H9 (cell line): Measurements from ENCODE around the gene IGF1R. TPM values are rescaled to one million over a fixed set of nuclear protein-coding genes. Genes with fewer than 3 reads are reported as not detected.

ENCODE experiments used
- DNase-seq: peaks from one replicate; pipeline ENCODE4 v3.0.0-alpha.2; 2017
- H2AFZ ChIP-seq: one replicate; pipeline ENCODE4 v1.6.1; 2013; ENCODE audit warnings: mild to moderate bottlenecking, low read length, control low read depth, moderate library complexity
- H2AK5ac ChIP-seq: 2 replicates; pipeline ENCODE4 v1.6.1; 2013; ENCODE audit warnings: low read length, control low read depth, mixed read lengths; ENCODE audit not compliant: insufficient read length
- H2BK120ac ChIP-seq: one replicate; pipeline ENCODE4 v1.6.1; 2013; ENCODE audit warnings: low read depth, mild to moderate bottlenecking, low read length, control low read depth, inconsistent platforms; ENCODE audit not compliant: poor library complexity, severe bottlenecking
- H2BK12ac ChIP-seq: 2 replicates; pipeline ENCODE4 v1.6.1; 2013; ENCODE audit warnings: low read length, control low read depth, mixed read lengths, low read depth; ENCODE audit not compliant: insufficient read length
- H2BK15ac ChIP-seq: 2 replicates; pipeline ENCODE4 v1.6.1; 2013; ENCODE audit warnings: low read depth, low read length, control low read depth
- H2BK20ac ChIP-seq: one replicate; pipeline ENCODE4 v1.6.1; 2013; ENCODE audit warnings: low read depth, mild to moderate bottlenecking, low read length, control low read depth, inconsistent platforms; ENCODE audit not compliant: poor library complexity, severe bottlenecking
- H2BK5ac ChIP-seq: 2 replicates; pipeline ENCODE4 v1.6.1; 2013; ENCODE audit warnings: low read length, control low read depth, mixed read lengths; ENCODE audit not compliant: insufficient read length
- H3K14ac ChIP-seq: 2 replicates; pipeline ENCODE4 v1.6.1; 2013; ENCODE audit warnings: low read length, control low read depth; ENCODE audit not compliant: insufficient read depth
- H3K18ac ChIP-seq: 2 replicates; pipeline ENCODE4 v1.6.1; 2013; ENCODE audit warnings: low read depth, mild to moderate bottlenecking, mixed read lengths, low read length, control low read depth; ENCODE audit not compliant: insufficient read length
- H3K23ac ChIP-seq: 2 replicates; pipeline ENCODE4 v1.6.1; 2013; ENCODE audit warnings: low read length, control low read depth, mixed read lengths, low read depth; ENCODE audit not compliant: insufficient read length
- H3K23me2 ChIP-seq: 2 replicates; pipeline ENCODE4 v1.6.1; 2013; ENCODE audit warnings: low read depth, mild to moderate bottlenecking, mixed read lengths, low read length, control low read depth; ENCODE audit not compliant: insufficient read length, poor library complexity, severe bottlenecking
- H3K27ac ChIP-seq: 2 replicates; pipeline ENCODE4 v1.5.1; 2013; ENCODE audit warnings: low read length, control low read depth, mixed read lengths, low read depth; ENCODE audit not compliant: insufficient read length
- H3K27me3 ChIP-seq: 2 replicates; pipeline ENCODE4 v1.6.1; 2013; ENCODE audit warnings: low read length, control low read depth, inconsistent platforms; ENCODE audit not compliant: insufficient read depth
- H3K4ac ChIP-seq: 2 replicates; pipeline ENCODE4 v1.6.1; 2013; ENCODE audit warnings: low read depth, mild to moderate bottlenecking, control low read depth, inconsistent platforms, low read length, moderate library complexity
- H3K4me1 ChIP-seq: 2 replicates; pipeline ENCODE4 v1.6.1; 2013; ENCODE audit warnings: low read length, control low read depth, inconsistent platforms; ENCODE audit not compliant: insufficient read depth
- H3K4me2 ChIP-seq: 2 replicates; pipeline ENCODE4 v1.6.1; 2013; ENCODE audit warnings: low read length, control low read depth, mixed read lengths; ENCODE audit not compliant: insufficient read length, insufficient read depth
- H3K56ac ChIP-seq: 2 replicates; pipeline ENCODE4 v1.6.1; 2013; ENCODE audit warnings: low read depth, mild to moderate bottlenecking, mixed read lengths, low read length, control low read depth; ENCODE audit not compliant: insufficient read length
- H3K79me1 ChIP-seq: 2 replicates; pipeline ENCODE4 v1.6.1; 2013; ENCODE audit warnings: low read depth, mild to moderate bottlenecking, moderate library complexity, low read length, control low read depth, inconsistent platforms; ENCODE audit not compliant: insufficient read depth, poor library complexity, severe bottlenecking
- H3K79me2 ChIP-seq: 2 replicates; pipeline ENCODE4 v1.6.1; 2013; ENCODE audit warnings: low read length, control low read depth, inconsistent platforms; ENCODE audit not compliant: insufficient read depth
- H3K9ac ChIP-seq: 2 replicates; pipeline ENCODE4 v1.6.1; 2013; ENCODE audit warnings: low read length, control low read depth, mixed read lengths; ENCODE audit not compliant: insufficient read length; ENCODE audit errors: extremely low read depth
- H3K9me3 ChIP-seq: one replicate; pipeline ENCODE4 v1.6.1; 2013; ENCODE audit warnings: low read depth, low read length, inconsistent platforms; ENCODE audit not compliant: control insufficient read depth
- H3T11ph ChIP-seq: one replicate; pipeline ENCODE4 v1.6.1; 2013; ENCODE audit warnings: mild to moderate bottlenecking, low read length, control low read depth, inconsistent platforms
- H4K20me1 ChIP-seq: one replicate; pipeline ENCODE4 v1.6.1; 2013; ENCODE audit not compliant: control insufficient read depth, insufficient read length, insufficient read depth
- H4K5ac ChIP-seq: 2 replicates; pipeline ENCODE4 v1.6.1; 2013; ENCODE audit warnings: low read depth, mild to moderate bottlenecking, mixed read lengths, low read length, control low read depth; ENCODE audit not compliant: insufficient read length
- H4K8ac ChIP-seq: replicated peaks from 2 replicates; pipeline ENCODE4 v1.6.1; 2013; ENCODE audit warnings: low read length, control low read depth, mixed read lengths, low read depth; ENCODE audit not compliant: insufficient read length
- H4K91ac ChIP-seq: 2 replicates; pipeline ENCODE4 v1.6.1; 2013; ENCODE audit warnings: low read depth, mild to moderate bottlenecking, moderate library complexity, mixed read lengths, low read length, control low read depth; ENCODE audit not compliant: insufficient read length
- H3K27ac Mint-ChIP-seq, 3 experiments: 2 replicates in 2 of 3; 3 replicates in 1 of 3; pipeline ENCODE4 v1.8.0; 2020 to 2021; ENCODE audit warnings: mixed read lengths in 3 of 3, mild to moderate bottlenecking in 1 of 3, moderate library complexity in 1 of 3
- H3K27me3 Mint-ChIP-seq: 2 replicates; pipeline ENCODE4 v1.8.0; 2021; ENCODE audit warnings: low read depth, mild to moderate bottlenecking, moderate library complexity, mixed read lengths
- H3K36me3 Mint-ChIP-seq, 3 experiments: 2 replicates in 2 of 3; 3 replicates in 1 of 3; pipeline ENCODE4 v1.8.0; 2020 to 2021; ENCODE audit warnings: low read depth in 3 of 3, mixed read lengths in 3 of 3; ENCODE audit not compliant: insufficient read depth in 1 of 3
- H3K4me1 Mint-ChIP-seq, 2 experiments: 2 replicates each; pipeline ENCODE4 v1.8.0; 2020; ENCODE audit warnings: mixed read lengths in 2 of 2
- H3K4me3 Mint-ChIP-seq, 2 experiments: 2 replicates in 1 of 2; 3 replicates in 1 of 2; pipeline ENCODE4 v1.8.0; 2020 to 2021; ENCODE audit warnings: mild to moderate bottlenecking in 2 of 2, mixed read lengths in 2 of 2, moderate library complexity in 1 of 2
- H3K9me3 Mint-ChIP-seq, 2 experiments: 2 replicates in 1 of 2; 3 replicates in 1 of 2; pipeline ENCODE4 v1.8.0; 2020; ENCODE audit warnings: mild to moderate bottlenecking in 2 of 2, mixed read lengths in 2 of 2, moderate library complexity in 1 of 2
- WGBS: extraction: QIAGEN DNeasy Blood & Tissue Kit; methylation state at CpG from one replicate; pipeline ENCODE4 v1.1.7; 2013; ENCODE audit warnings: missing lambda C conversion rate, low lambda C conversion rate, mixed read lengths; ENCODE audit not compliant: insufficient read length; ENCODE audit errors: extremely low coverage; 5-methylcytosine and 5-hydroxymethylcytosine counted together
- total RNA-seq: library from RNA; stranded (reverse); gene quantifications from 2 replicates; pipeline ENCODE4 v1.2.1, GENCODE V29; 2021
- TF ChIP-seq, protein P1 (sequence below): fragments of 200-600 bp; sonication (generic); conservative IDR thresholded peaks from 3 replicates; pipeline ENCODE4 v1.8.0; 2021; ENCODE audit warnings: antibody characterized with exemption, mild to moderate bottlenecking

IGF1R gene
- total RNA-seq, 1 experiment from 2014 or later: 70.0 TPM

DNA sequence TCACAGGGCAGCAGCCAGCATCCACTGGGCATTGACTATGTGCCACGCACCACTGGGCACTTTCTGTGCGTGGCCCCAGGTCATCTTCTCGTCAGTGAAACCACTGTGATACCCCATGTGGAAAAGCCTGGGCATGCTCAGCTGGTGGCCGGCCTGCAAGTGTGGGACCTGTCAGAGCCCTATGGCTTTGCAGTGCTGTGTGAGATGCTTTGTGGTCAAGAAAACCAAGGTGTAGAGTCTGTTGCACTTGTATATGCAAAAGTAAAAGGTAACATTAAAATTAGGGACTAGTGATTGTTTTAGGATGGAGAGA lies 289.7 kb downstream of the IGF1R start:
- no peak overlapping the region for H4K5ac ChIP-seq
- H3K9me3 Mint-ChIP-seq: no peaks in the 10 kb centered on the region
- no peak overlapping the region for H3K27ac ChIP-seq
- H2BK12ac ChIP-seq: no peak overlapping the region
- H3K23ac ChIP-seq: no peak overlapping the region
- H4K20me1 ChIP-seq: no peaks in the 10 kb centered on the region
- H4K91ac ChIP-seq: no peak overlapping the region
- H2AFZ ChIP-seq: no peak overlapping the region
- no peaks in the 10 kb centered on the region for H3K9me3 ChIP-seq
- no peak for DNase-seq
- H3K4me2 ChIP-seq: no peak overlapping the region
- H3K14ac ChIP-seq: no peak overlapping the region
- no peak overlapping the region for H2BK5ac ChIP-seq
- WGBS: no CpG with 5 or more reads among the region's 4 CpGs
- no peak overlapping the region; a peak in 1 of 7 replicates for H3K27ac Mint-ChIP-seq
- H3T11ph ChIP-seq: no peak overlapping the region
- no peaks in the 10 kb centered on the region for H3K27me3 ChIP-seq
- H2BK15ac ChIP-seq: no peak overlapping the region
- no peaks in the 10 kb centered on the region for H3K79me2 ChIP-seq
- peaks cover 25 to 93% (median 89%) of the 10 kb centered on the region in 3 experiments; a peak in 6 of 7 replicates for H3K36me3 Mint-ChIP-seq
- peaks cover 5% of the 10 kb centered on the region in 2 experiments; a peak in 1 of 4 replicates for H3K4me1 Mint-ChIP-seq
- H3K4me1 ChIP-seq: no peaks in the 10 kb centered on the region
- no peak overlapping the region for H3K4ac ChIP-seq
- no peak overlapping the region for H2AK5ac ChIP-seq
- TF ChIP-seq, protein P1, sequence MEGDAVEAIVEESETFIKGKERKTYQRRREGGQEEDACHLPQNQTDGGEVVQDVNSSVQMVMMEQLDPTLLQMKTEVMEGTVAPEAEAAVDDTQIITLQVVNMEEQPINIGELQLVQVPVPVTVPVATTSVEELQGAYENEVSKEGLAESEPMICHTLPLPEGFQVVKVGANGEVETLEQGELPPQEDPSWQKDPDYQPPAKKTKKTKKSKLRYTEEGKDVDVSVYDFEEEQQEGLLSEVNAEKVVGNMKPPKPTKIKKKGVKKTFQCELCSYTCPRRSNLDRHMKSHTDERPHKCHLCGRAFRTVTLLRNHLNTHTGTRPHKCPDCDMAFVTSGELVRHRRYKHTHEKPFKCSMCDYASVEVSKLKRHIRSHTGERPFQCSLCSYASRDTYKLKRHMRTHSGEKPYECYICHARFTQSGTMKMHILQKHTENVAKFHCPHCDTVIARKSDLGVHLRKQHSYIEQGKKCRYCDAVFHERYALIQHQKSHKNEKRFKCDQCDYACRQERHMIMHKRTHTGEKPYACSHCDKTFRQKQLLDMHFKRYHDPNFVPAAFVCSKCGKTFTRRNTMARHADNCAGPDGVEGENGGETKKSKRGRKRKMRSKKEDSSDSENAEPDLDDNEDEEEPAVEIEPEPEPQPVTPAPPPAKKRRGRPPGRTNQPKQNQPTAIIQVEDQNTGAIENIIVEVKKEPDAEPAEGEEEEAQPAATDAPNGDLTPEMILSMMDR: no peak
- no peak overlapping the region for H3K4me3 Mint-ChIP-seq
- no peak overlapping the region for H2BK120ac ChIP-seq
- H4K8ac ChIP-seq: no peak overlapping the region
- no peaks in the 10 kb centered on the region for H3K79me1 ChIP-seq
- no peaks in the 10 kb centered on the region for H3K27me3 Mint-ChIP-seq
- no peaks in the 10 kb centered on the region for H3K23me2 ChIP-seq
- no peak overlapping the region for H3K18ac ChIP-seq
- H2BK20ac ChIP-seq: no peak overlapping the region
- H3K9ac ChIP-seq: no peak overlapping the region
- H3K56ac ChIP-seq: no peak overlapping the region
